OCI-LY1 (cell line): ENCODE data around the gene HBP1.

Experiments
- CTCF ChIP-seq: fragments of 200-600 bp; sonication (generic), shearing (Covaris generic); IDR thresholded peaks from 2 replicates; pipeline ENCODE4 v1.5.1; 2017; ENCODE audit warnings: mild to moderate bottlenecking, antibody characterized with exemption, low read length, moderate library complexity, mixed read lengths
- EZH2 ChIP-seq: fragments of 200-600 bp; sonication (generic), shearing (Covaris generic); IDR thresholded peaks from 2 replicates; pipeline ENCODE4 v1.8.0; 2017; ENCODE audit warnings: borderline replicate concordance, mixed run types, mild to moderate bottlenecking, antibody characterized with exemption, low read length, moderate library complexity, mixed read lengths

GRCh38 chr7:107186240-107186639, 17.4 kb downstream of the HBP1 start:
- TF ChIP-seq CTCF: no peak
- TF ChIP-seq EZH2: no peak
